ENCODE results near the gene RANBP3. TPM values are rescaled to one million over a fixed set of nuclear protein-coding genes. Genes with fewer than 3 reads are reported as not detected.
"Not testable (repeated sequence)": the region's sequence is repeated elsewhere in the genome, so short reads cannot be mapped to it uniquely, and the experiment has no call there.

Gene RANBP3
- total RNA-seq, 1 donor from 2014 or later = 94.3 TPM

DNA sequence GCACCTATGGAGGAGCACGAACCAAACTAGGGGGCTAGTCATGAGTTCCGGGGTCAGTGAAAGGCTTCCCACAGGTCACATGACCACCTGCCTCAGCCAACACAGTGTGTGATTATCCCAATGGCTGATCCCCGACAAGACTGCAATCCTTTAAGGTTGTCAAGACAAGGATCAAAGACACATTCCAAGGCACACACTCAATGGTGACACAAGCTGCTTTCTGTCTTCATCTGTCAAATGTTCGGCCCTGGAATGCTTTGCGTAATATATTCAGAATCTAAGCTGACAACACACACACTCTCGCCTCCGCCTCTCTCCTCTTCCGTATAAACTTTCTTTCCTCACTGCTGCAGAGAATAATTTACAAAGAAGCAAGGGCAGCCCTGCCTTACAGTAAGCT lies 11.7 kb downstream of the RANBP3 start:
- DNase-seq (ENCODE audit: low spot score) = no peak

DNA sequence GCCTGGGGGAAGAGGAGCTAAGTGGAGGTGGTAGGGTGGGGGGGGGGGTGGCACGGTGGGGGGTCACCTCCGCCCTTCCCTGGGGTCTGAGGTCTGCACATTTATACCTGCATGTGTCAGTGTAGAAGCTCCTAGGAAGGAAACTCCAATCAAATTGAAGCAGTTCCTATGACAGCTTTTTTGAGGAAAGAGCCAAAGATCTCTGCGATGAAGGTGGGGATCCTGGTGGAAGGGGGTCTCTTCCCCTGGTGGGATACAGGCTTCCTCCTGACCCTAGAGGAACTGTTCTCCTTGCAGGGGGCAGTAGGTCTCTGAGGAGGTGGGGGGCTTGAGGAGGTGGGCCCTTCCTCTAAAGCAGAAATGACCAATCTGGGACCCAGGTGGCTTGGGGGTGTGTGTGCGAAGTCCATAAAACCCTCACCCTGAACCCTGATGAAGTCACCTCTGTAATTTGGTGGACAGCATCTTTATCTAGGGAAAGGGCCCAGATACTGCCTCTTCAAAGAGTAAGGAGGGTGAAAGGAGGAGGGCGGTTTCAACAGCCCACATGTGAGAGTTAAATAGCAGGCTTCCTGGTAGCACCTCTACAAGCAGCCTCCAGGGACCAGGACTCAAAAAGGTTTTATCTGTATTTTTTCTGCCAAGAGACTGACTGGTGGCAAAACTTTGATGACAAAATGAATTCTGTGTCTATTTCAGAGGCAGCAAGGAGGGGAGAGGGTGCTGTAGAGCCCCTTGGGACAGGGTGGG lies 12.9 kb downstream of the RANBP3 start:
- no peak for DNase-seq (ENCODE audit: low spot score)

DNA sequence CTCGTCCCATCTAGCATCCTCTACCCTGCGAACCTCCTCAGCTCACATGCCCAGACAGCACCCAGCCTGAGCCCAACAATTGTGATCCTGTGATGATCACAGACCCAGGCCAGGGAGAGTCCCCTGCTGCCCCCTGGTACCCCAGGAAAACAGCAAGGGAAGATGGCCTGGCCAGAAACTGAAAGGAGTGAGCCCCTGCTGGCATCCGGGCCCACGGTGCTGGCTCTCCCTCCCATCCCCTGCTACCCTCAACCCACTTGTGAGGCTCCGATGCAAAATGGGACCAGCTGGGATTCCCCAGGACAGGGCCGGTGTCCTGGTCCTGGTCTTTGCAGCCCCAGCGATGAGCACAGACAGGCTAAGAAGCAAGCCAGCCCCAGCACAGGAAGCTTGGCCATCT lies 14.1 kb downstream of the RANBP3 start:
- no peak for DNase-seq (ENCODE audit: low spot score)

DNA sequence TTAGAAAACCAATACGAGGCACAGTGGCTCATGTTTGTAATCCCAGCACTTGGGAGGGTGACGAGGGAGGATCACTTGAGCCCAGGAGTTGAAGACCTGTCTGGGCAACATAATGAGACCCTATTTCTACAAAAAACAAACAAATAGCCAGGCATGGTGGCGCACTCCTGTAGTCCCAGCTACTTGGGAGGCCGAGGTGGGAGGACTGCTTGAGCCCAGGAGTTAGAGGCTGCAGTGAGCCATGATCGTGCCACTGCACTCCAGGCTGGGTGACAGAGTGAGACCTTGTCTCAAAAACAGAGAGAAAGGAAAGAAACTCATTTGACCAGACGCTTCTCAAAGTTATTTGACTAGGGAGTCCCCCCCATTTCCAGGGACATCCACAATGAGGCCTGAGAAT lies 14.7 kb downstream of the RANBP3 start:
- not testable (repeated sequence) for DNase-seq (ENCODE audit: low spot score)

DNA sequence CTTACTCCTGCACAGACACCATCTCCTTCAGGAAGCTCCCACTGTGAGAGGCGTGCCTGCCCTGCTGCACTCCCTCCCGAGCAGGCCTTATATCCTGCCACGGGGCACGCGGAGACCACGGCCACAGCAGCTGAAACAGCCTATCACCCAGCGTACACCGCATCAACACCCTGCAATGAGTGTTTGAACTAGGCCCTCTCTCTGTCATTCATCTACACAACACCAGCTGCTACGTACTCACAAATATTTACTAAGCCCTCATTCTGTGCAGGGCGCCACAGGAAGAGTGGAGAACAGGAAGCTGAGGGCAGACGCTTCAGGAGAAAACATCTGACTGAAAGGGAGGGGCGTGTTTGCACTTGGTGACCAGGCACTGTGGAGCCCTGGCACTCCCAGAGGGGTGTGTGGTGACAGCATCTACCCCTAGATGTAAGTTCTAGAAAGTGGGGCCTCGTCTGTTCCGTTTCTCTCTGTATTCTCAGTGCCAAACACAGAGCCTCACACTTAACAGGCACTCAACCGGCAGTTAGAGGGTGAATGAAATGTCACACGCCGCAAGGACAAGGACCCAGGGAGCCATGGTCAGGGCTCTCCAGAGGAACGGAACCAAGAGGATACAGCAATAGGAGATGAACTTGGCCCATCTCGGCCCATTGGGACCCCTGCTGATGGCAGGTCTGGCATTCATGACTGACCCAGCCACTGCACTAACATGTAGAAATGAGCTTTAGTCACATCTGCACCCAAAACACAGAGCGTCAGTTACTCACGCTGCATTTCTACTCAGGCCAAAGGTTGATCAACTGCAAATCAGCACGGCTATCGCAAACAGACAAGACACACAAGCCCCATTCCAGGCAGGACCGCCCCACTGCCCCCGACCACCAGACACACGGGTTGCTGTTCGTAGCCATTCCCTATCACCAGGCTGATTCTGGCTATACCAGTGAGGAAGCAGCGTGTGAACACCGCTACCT lies 15.7 kb downstream of the RANBP3 start:
- DNase-seq (ENCODE audit: low spot score) = peak; percentile 77

DNA sequence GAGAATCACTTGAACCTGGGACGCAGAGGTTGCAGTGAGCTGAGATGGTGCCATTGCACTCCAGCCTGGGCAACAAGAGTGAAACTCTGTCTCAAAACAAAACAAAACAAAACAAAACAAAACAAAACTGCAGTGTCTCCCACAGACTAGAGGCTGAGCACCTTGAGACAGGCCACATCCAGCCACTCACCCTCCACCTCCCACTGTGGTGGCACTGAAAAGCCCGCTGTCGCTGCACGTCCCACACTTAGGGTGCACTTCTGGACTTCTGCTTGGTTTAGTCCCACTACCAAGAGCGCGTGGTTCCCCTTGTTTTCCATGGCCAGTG lies 16.3 kb downstream of the RANBP3 start:
- not testable (repeated sequence) for DNase-seq (ENCODE audit: low spot score)

DNA sequence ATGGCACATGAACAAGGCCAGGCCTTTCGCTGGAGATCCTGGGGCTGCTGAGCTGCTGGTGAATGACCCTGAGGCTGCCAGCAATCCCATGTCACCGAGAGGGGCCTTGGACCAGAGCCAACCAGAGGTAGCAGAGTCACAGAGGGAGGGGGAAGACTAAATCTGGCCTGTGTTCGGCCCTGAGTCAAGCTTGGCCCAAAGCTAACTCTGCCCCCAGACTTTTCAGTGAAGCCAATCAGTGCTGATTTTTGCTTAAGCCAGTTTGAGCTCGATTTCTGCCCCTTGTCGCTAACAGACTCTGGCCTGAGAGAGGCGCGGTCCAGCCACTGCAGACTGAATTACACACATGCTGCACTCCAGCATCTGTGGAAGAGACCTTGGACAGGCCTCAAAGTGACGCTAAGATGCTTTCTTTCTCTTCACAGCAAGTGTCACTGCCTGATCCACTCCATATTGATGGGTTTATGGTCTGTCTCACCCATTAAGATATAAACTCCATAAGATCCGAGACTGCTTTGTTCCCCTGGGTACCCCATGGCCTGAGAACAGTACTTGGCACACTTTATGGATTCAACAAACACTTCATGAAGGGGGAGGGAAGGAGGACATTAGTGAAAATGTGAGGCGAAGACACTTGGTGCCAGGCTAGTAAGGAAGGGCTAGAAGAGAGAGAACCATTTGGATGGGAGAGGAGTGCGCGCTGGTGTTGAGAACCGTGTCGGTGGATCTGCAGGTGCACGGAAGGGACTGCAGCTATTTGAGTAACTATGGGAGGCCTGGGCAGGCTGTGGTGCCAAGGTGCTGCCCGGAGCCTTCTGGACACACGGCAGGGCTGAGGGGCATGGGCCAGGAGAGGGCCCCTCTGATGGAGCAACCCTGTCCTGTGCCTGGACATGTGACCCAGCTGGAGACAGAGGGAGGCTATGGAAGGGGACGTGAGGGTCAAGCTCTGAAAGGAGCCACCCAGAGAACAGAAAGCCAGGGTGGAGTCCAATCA lies 17.6 kb downstream of the RANBP3 start:
- no peak for DNase-seq (ENCODE audit: low spot score)

DNA sequence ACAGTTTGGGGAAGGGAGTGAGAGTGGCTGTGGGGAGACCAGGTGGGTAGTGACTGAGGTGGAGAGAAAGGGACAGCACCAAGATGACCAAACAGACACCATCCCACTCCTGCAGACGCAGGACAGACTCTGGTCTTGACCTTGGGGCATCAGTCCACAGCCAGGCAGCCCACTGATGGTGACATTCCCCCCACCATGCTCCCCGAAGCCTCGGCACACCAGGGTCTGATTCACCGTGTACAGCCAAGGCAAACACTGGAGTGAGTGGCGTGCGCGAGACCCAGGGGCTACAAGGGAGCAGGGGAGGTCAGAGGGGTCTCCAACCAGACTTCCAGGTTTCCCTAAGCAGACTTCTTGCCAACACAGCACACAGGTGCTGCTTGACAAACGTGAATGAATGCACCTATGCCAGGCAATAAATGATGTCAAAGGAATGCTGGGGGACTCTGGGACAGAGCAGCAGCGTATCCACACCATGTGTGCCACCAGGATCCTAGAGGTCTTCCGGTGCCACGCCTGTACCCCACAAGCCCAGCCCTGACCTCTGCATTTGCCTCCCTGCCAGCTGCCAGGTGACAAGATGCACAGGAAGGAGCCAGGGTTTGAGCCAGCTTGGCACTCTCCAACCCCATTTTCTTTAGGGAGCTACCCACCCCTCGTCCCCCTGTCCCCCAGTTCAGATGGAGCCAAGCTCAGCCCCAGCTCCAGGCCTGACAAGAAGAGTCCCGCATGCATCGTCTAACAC lies 18.5 kb downstream of the RANBP3 start:
- DNase-seq (ENCODE audit: low spot score) = no peak

DNA sequence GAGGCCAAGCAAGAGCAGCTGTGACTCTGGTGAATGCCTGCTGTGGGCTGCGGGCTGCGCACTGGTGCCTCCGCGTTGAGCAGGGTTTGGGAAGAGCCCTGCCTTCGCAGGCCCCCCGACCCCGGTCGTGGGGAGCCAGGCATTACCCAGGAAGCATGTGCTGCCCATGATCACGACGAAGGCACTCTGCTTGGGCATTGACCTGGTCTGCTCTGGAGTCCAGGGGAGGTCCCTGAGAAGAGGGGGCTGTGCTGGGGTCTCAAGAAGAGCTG lies 19.2 kb downstream of the RANBP3 start:
- DNase-seq (ENCODE audit: low spot score) = no peak

DNA sequence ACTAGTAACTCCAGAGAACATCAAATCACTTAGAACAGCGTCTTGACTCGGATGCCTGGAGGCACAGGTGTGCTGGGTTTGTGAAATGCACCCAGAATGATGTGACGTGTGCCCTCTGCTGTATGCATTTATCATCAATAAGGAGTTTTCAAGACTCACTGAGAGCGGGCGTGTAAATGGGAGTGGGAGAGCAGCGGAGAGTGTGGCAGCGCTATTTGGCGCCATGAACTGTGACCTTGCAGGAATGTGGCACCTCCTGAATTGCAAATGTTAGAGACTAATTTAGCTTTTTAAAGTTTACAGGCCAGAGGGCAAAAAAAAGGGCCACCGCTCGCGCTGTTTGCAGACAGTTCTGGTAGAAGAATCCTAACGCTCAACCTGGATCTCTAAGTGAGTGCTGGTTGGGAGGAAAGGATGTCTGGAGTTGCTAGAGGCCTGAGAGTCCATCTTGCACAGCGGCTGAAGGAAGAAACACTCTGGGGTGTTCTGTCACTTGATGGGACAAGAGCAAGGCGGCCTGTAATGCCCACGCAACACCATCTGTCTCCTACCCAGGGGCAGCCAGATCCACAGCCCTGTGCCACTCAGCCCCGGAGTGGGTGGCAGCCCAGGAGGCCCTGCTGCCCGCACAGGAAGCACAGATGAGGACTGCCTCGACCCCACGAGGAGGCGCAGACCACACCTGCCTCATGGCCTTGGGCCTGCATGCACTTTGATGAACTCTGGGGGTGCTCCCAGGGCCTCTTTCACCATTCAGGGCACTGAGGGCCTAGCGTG lies 19.7 kb downstream of the RANBP3 start:
- DNase-seq (ENCODE audit: low spot score) = no peak

DNA sequence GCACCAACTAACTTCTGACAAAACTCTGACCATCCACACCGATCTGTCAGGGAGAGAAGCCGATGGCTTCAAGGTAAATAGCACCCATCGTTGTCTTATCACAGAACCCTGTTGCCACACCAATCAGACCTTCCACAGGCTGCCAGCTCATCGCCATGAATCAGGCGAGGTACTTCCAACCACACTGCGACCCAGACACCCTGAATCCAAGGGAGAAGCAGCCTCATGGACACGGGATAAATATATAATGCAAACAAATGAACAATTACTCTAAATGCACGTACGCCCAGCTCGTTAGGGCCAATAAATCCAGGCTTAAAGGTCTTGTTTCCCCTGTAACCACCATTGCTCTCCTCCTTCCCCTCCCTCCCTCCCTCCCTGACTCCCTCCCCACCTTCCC lies 20.8 kb downstream of the RANBP3 start:
- DNase-seq (ENCODE audit: low spot score) = no peak

DNA sequence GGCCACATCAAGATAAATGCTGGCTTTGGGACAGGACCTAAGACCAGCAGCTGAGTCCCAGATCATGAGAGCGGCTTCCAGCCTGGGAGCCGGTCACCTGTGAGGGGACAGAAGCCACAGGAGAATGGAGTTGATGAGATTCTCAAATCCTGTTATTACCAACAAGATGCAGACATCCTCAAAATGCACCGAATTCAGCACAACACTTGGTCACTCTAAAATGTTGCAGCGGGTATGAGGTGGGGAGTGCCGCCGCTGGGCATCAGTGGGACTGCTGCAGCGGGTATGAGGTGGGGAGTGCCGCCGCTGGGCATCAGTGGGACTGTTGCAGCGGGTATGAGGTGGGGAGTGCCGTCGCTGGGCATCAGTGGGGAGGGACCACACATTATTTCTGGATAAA lies 21.2 kb downstream of the RANBP3 start:
- DNase-seq (ENCODE audit: low spot score) = no peak

DNA sequence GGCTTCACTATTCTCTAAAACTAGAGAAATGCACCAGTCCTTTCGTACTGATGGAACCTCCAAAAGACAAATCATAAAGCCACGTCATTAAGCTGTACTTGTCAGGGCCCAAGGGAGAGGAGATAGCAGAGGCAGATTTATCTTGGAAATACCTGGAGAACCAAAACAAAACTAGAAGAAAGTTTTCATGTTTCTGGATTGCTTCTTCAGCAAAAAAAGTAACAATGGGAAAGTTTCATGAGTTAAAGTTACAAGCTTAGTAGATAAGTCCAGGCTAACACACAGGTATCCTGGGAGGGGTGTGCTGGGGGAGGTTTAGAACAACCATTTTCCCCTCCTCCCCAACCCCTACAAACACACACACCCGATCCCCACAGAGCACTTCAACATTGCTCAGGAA lies 21.6 kb downstream of the RANBP3 start:
- DNase-seq (ENCODE audit: low spot score) = no peak

DNA sequence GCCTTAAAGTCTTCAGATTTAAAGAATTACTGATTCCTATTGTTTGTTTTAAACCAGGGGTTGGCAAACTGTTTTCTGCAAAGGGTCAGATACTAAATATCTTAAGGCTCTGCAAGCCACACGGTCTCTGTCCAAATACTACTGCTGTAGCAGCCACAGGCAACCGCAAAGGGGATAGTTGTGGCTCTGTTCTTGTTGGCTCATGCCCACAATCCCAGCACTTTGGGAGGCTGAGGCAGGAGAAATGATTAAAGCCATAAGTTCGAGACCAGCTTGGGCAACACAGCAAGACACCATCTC lies 22.4 kb downstream of the RANBP3 start:
- DNase-seq (ENCODE audit: low spot score) = no peak

DNA sequence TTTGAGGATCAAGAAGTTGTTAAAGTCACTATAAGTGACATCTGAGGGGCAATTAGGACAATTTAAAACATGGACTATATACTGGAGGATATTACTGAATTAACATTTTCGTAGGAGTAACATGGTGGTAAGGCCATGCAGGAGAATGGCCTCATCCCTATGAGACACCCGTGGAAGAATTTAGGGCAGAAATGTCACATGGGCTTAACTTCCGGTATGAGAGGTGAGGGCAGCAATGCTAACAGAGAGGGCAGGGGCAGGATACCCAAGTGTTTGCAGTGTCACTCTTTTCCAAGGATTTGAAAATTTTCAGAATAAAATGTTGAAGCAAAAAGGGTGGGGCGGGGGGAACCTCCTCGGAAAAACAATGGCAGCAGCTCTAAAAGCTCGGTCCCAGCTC lies 23.6 kb downstream of the RANBP3 start:
- DNase-seq (ENCODE audit: low spot score) = no peak

DNA sequence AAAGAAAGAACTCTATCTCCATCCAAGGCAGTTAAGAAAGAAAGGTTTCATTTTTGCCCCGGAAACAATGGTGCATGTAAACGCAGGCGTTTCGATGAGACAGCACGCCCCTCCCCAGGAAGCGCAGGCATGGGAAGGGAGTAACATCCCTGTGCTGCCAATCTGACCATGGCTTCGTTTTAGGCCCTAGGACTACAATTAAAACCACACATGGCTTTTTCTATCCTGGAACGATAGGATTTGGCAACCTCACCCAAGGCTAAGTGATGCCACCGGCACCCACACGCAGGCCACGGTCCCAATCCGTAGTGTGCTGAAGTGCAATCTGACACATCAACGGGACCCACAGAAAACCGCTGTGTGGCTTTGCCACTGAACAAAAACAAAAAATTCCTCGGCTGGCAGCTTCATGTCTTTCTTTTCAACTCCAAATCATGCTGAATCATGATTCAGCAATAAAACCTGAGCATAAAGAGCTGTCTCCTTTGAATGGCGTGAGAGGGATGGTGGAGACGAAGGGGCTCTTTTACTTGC lies 24.2 kb downstream of the RANBP3 start:
- no peak for DNase-seq (ENCODE audit: low spot score)

DNA sequence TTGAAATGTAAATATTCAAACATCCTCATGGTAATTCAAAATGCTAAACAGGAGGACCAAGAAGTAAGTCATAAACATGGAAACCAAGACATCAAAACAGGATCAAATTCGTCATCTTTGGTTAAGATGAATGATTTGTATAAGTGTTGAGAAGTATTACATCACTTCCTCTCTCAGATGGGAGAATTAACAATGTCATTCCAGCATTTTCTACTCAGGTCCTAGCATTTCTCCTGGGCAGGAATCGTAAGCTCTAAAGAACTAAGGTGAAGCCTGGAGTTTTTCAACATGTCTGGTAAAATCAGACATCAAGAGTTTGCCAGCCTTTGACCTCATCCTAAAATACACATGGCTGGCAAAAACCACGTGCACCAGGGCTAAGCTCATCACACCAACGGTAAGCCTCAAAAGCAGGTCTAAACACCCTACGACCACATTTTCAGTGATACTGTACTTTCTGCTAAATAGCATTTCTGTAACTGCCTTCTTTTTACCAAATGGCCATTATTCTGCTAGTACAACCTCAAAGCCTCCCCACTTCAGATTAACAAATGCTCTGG lies 24.8 kb downstream of the RANBP3 start:
- DNase-seq (ENCODE audit: low spot score) = no peak

DNA sequence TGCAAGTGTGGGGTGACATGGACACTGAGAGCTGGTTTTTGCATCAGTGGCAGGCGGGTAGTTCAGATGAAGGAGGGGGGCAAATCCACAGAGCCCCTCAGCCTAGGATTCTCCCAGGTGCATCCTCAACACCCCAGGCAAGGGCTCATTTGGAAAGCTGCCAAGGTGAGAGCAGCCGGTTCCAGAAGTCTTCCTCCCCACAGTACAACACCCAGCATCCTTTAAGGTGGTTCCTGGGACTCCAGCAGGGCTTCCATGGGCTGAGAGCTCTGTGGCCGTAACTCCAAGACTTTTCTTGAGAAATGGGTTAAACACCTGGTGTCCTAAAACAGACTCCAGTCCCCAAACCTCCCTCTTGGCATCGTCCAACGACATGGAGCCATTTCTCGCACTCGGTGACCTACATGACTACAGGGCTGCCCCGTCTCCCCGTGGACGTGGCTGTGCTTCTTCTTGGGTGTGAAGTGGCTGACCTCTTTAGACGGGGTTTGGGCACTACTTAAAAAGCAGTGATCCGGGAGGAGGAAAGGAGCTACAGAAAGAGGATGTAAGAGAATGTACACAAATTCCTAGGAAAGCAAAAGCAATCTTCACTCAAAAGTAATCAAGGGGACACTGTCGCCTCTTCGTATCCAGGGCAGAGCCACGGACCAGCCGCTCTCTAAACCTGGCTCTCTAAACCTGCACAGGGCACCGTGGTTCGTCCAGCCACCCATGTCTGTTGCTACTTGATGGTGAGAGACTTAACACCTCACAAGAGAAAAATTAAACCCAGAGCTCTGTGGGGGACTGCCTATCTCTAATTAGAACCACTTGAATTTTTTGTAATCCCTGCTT lies 25.5 kb downstream of the RANBP3 start:
- DNase-seq (ENCODE audit: low spot score) = no peak

DNA sequence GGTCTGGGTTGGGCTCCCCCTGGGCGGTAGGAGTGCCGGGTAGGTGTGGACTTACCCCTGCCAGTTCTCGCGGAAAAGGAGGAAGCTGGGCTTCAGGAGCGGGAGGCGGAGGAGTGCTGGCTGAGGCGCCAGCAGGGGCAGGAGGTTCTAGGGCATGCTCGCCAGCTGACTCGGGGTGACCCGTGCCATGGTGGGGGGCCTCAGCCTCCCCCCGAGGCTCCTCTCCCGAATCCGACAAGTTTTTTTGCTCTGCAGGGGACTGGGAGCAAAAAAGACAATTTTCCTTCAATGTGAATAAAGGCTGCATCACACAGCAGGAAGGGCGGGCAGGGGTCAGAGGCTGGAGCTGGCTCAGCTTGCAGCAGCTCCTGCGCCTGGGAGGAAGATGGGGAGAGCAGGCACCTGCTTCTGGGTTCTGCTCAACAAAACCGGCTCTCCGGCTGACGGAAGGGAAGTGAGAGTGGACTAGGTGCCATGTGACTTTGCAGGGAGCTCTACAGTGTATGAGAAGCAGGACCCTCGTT lies 26.5 kb downstream of the RANBP3 start:
- no peak for DNase-seq (ENCODE audit: low spot score)

Measured in ureter (tissue), 1 donor.